GM19239 (cell line): ENCODE data around the gene SNAI3.

ENCODE experiments used
- DNase-seq: peaks from one replicate; pipeline ENCODE4 v3.0.0; 2011; ENCODE audit warnings: low spot score; ENCODE audit not compliant: insufficient read length
- FAIRE-seq: peaks from 2 replicates; lab custom pipeline; 2011; peaks lifted over from hg19 to GRCh38; lab: Jason Lieb, UNC

SNAI3 gene

GRCh38 chr16:88721815-88722755 is 35.8 kb upstream of the SNAI3 start:
- no peak for FAIRE-seq
- no peak for DNase-seq

- DNase-seq (no peak), FAIRE-seq (no peak)
Measured at GRCh38 chr16:88721236-88721635, 34.9 kb upstream of the SNAI3 start.

GRCh38 chr16:88720396-88720970 is 34.2 kb upstream of the SNAI3 start:
- DNase-seq (no peak), FAIRE-seq (no peak)

GRCh38 chr16:88719933-88720296 is 33.6 kb upstream of the SNAI3 start:
- DNase-seq (no peak), FAIRE-seq (no peak)

GRCh38 chr16:88719267-88719932 is 33.1 kb upstream of the SNAI3 start:
- DNase-seq (no peak), FAIRE-seq (no peak)

- DNase-seq (no peak), FAIRE-seq (no peak)
Measured at GRCh38 chr16:88718178-88718577, 31.9 kb upstream of the SNAI3 start.

GRCh38 chr16:88716601-88717001 is 30.3 kb upstream of the SNAI3 start:
- no peak for DNase-seq
- no peak for FAIRE-seq

GRCh38 chr16:88716201-88716600 is 29.9 kb upstream of the SNAI3 start:
- FAIRE-seq, result no peak
- DNase-seq, result no peak

GRCh38 chr16:88715312-88716190 is 29.2 kb upstream of the SNAI3 start:
- DNase-seq, result no peak
- no peak for FAIRE-seq

- DNase-seq, result no peak
- FAIRE-seq, result no peak
Measured at GRCh38 chr16:88714420-88715302, 28.4 kb upstream of the SNAI3 start.

- FAIRE-seq (no peak), DNase-seq (no peak)
Measured at GRCh38 chr16:88713568-88714419, 27.5 kb upstream of the SNAI3 start.

GRCh38 chr16:88713054-88713453 is 26.7 kb upstream of the SNAI3 start:
- no peak for FAIRE-seq
- no peak for DNase-seq

- DNase-seq (no peak), FAIRE-seq (no peak)
Measured at GRCh38 chr16:88712362-88712979, 26.2 kb upstream of the SNAI3 start.

GRCh38 chr16:88711750-88712340 is 25.5 kb upstream of the SNAI3 start:
- FAIRE-seq, result no peak
- no peak for DNase-seq

- no peak for FAIRE-seq
- no peak for DNase-seq
Measured at GRCh38 chr16:88710556-88710955, 24.2 kb upstream of the SNAI3 start.

- no peak for DNase-seq
- FAIRE-seq, result no peak
Measured at GRCh38 chr16:88706965-88707826, 20.9 kb upstream of the SNAI3 start.
